ENCODE data around the gene PEX6. TPM values are rescaled to one million over a fixed set of nuclear protein-coding genes. Genes with fewer than 3 reads are reported as not detected.

The PEX6 gene
- total and polyA plus RNA-seq, 2 experiments from 2014 or later, result 6.5 to 25.1 TPM

GRCh38 chr6:43001843-43002242, 22.9 kb upstream of the PEX6 start:
- H3K27me3 ChIP-seq (ENCODE audit: insufficient read depth), result no peaks in the 10 kb centered on the region
- peaks cover 10% of the 10 kb centered on the region for H4K20me1 ChIP-seq (replicated peaks; ENCODE audit: insufficient read depth)
- no peaks in the 10 kb centered on the region for H3K9me2 ChIP-seq (ENCODE audit: insufficient read depth)
- Mint-ChIP-seq H3K9me3 (no peaks in the 10 kb centered on the region), H3K36me3 (ENCODE audit: low read depth) (peaks cover 7% of the 10 kb centered on the region; the same call in 2 of the 3 replicates), H3K27me3 (ENCODE audit: insufficient read depth, low read depth, poor library complexity) (peaks cover 1% of the 10 kb centered on the region), H3K4me1 (peaks cover 4% of the 10 kb centered on the region; the same call in 2 of the 3 replicates), H3K4me3 (no peak overlapping the region), H3K27ac (no peak overlapping the region)
- H3K27ac ChIP-seq (ENCODE audit: low read depth), result no peak overlapping the region
- no peaks in the 10 kb centered on the region for H3K36me3 ChIP-seq (ENCODE audit: insufficient read depth)
- no peaks in the 10 kb centered on the region for H3F3A ChIP-seq (replicated peaks; ENCODE audit: low read depth)
- H3K79me2 ChIP-seq (replicated peaks; ENCODE audit: insufficient read depth), result no peaks in the 10 kb centered on the region
- no peak overlapping the region for H3K4me3 ChIP-seq
- no peak overlapping the region for H2AFZ ChIP-seq
- H3K4me2 ChIP-seq, result no peak overlapping the region
- TF ChIP-seq ZNF114 (CRISPR knock-in tag; IDR thresholded peaks at IDR 0.05) (no peak), EZH2phosphoT487 (IDR thresholded peaks at IDR 0.05; ENCODE audit: unreplicated experiment) (no peak), EZH2 (IDR thresholded peaks at IDR 0.05; ENCODE audit: low read depth, unreplicated experiment) (no peak), JUNB (IDR thresholded peaks at IDR 0.05; ENCODE audit: unreplicated experiment) (no peak), REST (IDR thresholded peaks at IDR 0.05; ENCODE audit: unreplicated experiment) (no peak), ZNF331 (CRISPR knock-in tag; IDR thresholded peaks at IDR 0.05; ENCODE audit: low read depth) (no peak), ZNF462 (CRISPR knock-in tag; IDR thresholded peaks at IDR 0.05) (no peak), STAT1 (IDR thresholded peaks at IDR 0.05; ENCODE audit: unreplicated experiment) (no peak), POLR2AphosphoS5 (IDR thresholded peaks at IDR 0.05; ENCODE audit: low read depth) (no peak), NANOG (IDR thresholded peaks at IDR 0.05; ENCODE audit: borderline replicate concordance) (no peak), ETS1 (IDR thresholded peaks at IDR 0.05) (no peak), CREB1 (CRISPR knock-in tag; IDR thresholded peaks at IDR 0.05; ENCODE audit: low read depth) (no peak)
- TF ChIP-seq, protein P1, sequence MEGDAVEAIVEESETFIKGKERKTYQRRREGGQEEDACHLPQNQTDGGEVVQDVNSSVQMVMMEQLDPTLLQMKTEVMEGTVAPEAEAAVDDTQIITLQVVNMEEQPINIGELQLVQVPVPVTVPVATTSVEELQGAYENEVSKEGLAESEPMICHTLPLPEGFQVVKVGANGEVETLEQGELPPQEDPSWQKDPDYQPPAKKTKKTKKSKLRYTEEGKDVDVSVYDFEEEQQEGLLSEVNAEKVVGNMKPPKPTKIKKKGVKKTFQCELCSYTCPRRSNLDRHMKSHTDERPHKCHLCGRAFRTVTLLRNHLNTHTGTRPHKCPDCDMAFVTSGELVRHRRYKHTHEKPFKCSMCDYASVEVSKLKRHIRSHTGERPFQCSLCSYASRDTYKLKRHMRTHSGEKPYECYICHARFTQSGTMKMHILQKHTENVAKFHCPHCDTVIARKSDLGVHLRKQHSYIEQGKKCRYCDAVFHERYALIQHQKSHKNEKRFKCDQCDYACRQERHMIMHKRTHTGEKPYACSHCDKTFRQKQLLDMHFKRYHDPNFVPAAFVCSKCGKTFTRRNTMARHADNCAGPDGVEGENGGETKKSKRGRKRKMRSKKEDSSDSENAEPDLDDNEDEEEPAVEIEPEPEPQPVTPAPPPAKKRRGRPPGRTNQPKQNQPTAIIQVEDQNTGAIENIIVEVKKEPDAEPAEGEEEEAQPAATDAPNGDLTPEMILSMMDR (conservative IDR thresholded peaks at IDR 0.05; ENCODE audit: low read depth in 2 of 2), result no peak
- H3K4me1 ChIP-seq (ENCODE audit: insufficient read depth), result 0 out of 2 replicates have a peak, but pooled peaks cover 5% of the 10 kb centered on the region
- DNase-seq (ENCODE audit: low spot score), result no peak
- no peak for ATAC-seq

All from GM23338 (cell line).